Endothelial cell of umbilical vein (primary cell): ENCODE results near the gene LCN15. TPM values are rescaled to one million over a fixed set of nuclear protein-coding genes. Genes with fewer than 3 reads are reported as not detected.
A peak's percentile ranks its signal among the peaks of the same experiment; 100 is the strongest.
"Not testable (repeated sequence)": the region's sequence is repeated elsewhere in the genome, so short reads cannot be mapped to it uniquely, and the experiment has no call there.

Experiments used
- BruUV-seq: library from RNA; stranded (reverse); fragments of 400-500 nt; replicated peaks from 2 replicates; lab custom pipeline; 2021; lab: Mats Ljungman, UMichigan
- CTCF ChIA-PET: fragments of 300-600, 350-600 bp; sonication (Branson Sonifier 250); formaldehyde crosslinking; loops from one replicate; lab custom pipeline; 2021; ENCODE audit warnings: antibody characterized with exemption, inconsistent platforms; lab: Charles Lee
- POLR2A ChIA-PET: fragments of 300-600, 350-600 bp; sonication (Branson Sonifier 250); formaldehyde crosslinking; loops from one replicate; lab custom pipeline; 2021; ENCODE audit warnings: antibody characterized with exemption, inconsistent platforms; lab: Charles Lee
- DNase-seq: peaks from one replicate; pipeline ENCODE4 v3.0.0-alpha.2; 2011; ENCODE audit warnings: low read depth, low spot score
- FAIRE-seq: peaks from 2 replicates; lab custom pipeline; 2011; peaks lifted over from hg19 to GRCh38; lab: Jason Lieb, UNC
- H2AFZ ChIP-seq: 2 replicates; pipeline ENCODE4 v1.6.0; 2012; ENCODE audit warnings: low read depth, low read length, control low read depth, inconsistent platforms
- H3K27ac ChIP-seq: 2 replicates; pipeline ENCODE4 v1.5.1; 2011; ENCODE audit warnings: low read depth, mild to moderate bottlenecking, control low read depth, low read length, moderate library complexity; ENCODE audit not compliant: insufficient read depth
- H3K27me3 ChIP-seq, 2 experiments: 2 replicates each; pipeline versions ENCODE4 v1.6.0 to v1.6.1; 2011; ENCODE audit warnings: low read length in 2 of 2, mixed read lengths in 1 of 2; ENCODE audit not compliant: control insufficient read depth in 2 of 2, insufficient read depth in 2 of 2
- H3K36me3 ChIP-seq, 2 experiments: 2 replicates in 1 of 2; 3 replicates in 1 of 2; pipeline ENCODE4 v1.5.1; 2011; ENCODE audit warnings: low read length in 2 of 2, mild to moderate bottlenecking in 1 of 2, moderate library complexity in 1 of 2; ENCODE audit not compliant: control insufficient read depth in 2 of 2, insufficient read depth in 2 of 2; ENCODE audit errors: extremely low read depth in 1 of 2
- H3K4me1 ChIP-seq: 3 replicates; pipeline ENCODE4 v1.5.1; 2011; ENCODE audit warnings: mild to moderate bottlenecking, low read length; ENCODE audit not compliant: control insufficient read depth, insufficient read depth; ENCODE audit errors: extremely low read depth
- H3K4me2 ChIP-seq: 2 replicates; pipeline ENCODE4 v1.6.1; 2011; ENCODE audit warnings: low read length, control low read depth, mixed read lengths; ENCODE audit not compliant: insufficient read depth
- H3K4me3 ChIP-seq, 3 experiments: fragments of 200-600 bp in 1 of 3; sonication (generic), shearing (Covaris generic) in 1 of 3; replicated peaks in 1 of 3; 2 replicates each; pipeline ENCODE4 v1.5.1; 2011 to 2016; ENCODE audit warnings: control low read depth in 3 of 3, low read length in 3 of 3, mild to moderate bottlenecking in 2 of 3, inconsistent platforms in 1 of 3, low read depth in 1 of 3, moderate library complexity in 1 of 3; ENCODE audit not compliant: insufficient read depth in 1 of 3
- H3K79me2 ChIP-seq: 2 replicates; pipeline ENCODE4 v1.6.0; 2012; ENCODE audit warnings: low read length, inconsistent platforms; ENCODE audit not compliant: control insufficient read depth, insufficient read depth
- H3K9ac ChIP-seq: replicated peaks from 2 replicates; pipeline ENCODE3; 2011; ENCODE audit warnings: low read length, control low read depth; ENCODE audit not compliant: insufficient read depth; ENCODE audit errors: extremely low read depth
- H3K9me1 ChIP-seq: replicated peaks from 3 replicates; pipeline ENCODE4 v1.6.0; 2011; ENCODE audit warnings: mild to moderate bottlenecking, low read length; ENCODE audit not compliant: control insufficient read depth, insufficient read depth; ENCODE audit errors: extremely low read depth
- H3K9me3 ChIP-seq: replicated peaks from 2 replicates; pipeline ENCODE4 v1.5.1; 2012; ENCODE audit warnings: low read length, inconsistent platforms; ENCODE audit not compliant: control insufficient read depth, insufficient read depth
- H4K20me1 ChIP-seq: replicated peaks from 2 replicates; pipeline ENCODE3; 2011; ENCODE audit warnings: mild to moderate bottlenecking, low read length; ENCODE audit not compliant: control insufficient read depth, insufficient read depth; ENCODE audit errors: extremely low read depth
- EZH2 ChIP-seq: IDR thresholded peaks from 2 replicates; pipeline ENCODE4 v1.6.1; 2012; ENCODE audit warnings: borderline replicate concordance, low read depth, mild to moderate bottlenecking, moderate library complexity, low read length, inconsistent platforms; ENCODE audit not compliant: severe bottlenecking
- FOS ChIP-seq: IDR thresholded peaks from 2 replicates; pipeline ENCODE4 v1.6.1; 2011; ENCODE audit warnings: mild to moderate bottlenecking, low read length, moderate library complexity, borderline replicate concordance; ENCODE audit not compliant: insufficient read depth
- GATA2 ChIP-seq: IDR thresholded peaks from 2 replicates; pipeline ENCODE4 v1.7.0; 2011; ENCODE audit warnings: low read depth, mild to moderate bottlenecking, moderate library complexity, mixed read lengths, low read length; ENCODE audit not compliant: insufficient read length, insufficient read depth
- JUN ChIP-seq: IDR thresholded peaks from 2 replicates; pipeline ENCODE4 v1.6.1; 2011; ENCODE audit warnings: borderline replicate concordance, low read depth; ENCODE audit not compliant: insufficient read length, insufficient read depth
- MYC ChIP-seq: IDR thresholded peaks from one replicate; pipeline ENCODE4 v1.6.1; 2011; ENCODE audit warnings: mild to moderate bottlenecking, low read depth, low read length
- POLR2A ChIP-seq: IDR thresholded peaks from 2 replicates; pipeline ENCODE4 v1.6.1; 2012; ENCODE audit warnings: low read depth, mild to moderate bottlenecking, control low read depth, low read length
- POLR2AphosphoS5 ChIP-seq: IDR thresholded peaks from 2 replicates; pipeline ENCODE4 v1.6.1; 2012; ENCODE audit warnings: low read depth, mild to moderate bottlenecking, control low read depth, low read length, moderate library complexity; ENCODE audit not compliant: insufficient read depth
- dilution Hi-C: fragments of 300-500 bp; cut with MboI; formaldehyde crosslinking; loops from one replicate; pipeline ENCODE4 v1.15.0; 2019; ENCODE audit warnings: low sequenced_read_pairs; ENCODE audit not compliant: extremely low pct_ligation_motif_present
- intact Hi-C: fragments of 100-400 bp; cut with micrococcal nuclease; formaldehyde crosslinking; loops from one replicate; pipeline ENCODE4 v1.10.0; 2022
- polyA plus RNA-seq, 4 experiments: library from polyadenylated mRNA; depleted of rRNA in 3 of 4; stranded (reverse) in 3 of 4; unstranded in 1 of 4; fragments of >200 nt; gene quantifications; 2 replicates each; pipeline versions ENCODE4 v1.2.1 to v1.2.3, GENCODE V29; 2011 to 2012; ENCODE audit warnings: missing spikeins in 1 of 4
- total RNA-seq: library from RNA; stranded (reverse); gene quantifications from 2 replicates; pipeline ENCODE4 v1.2.3, GENCODE V29; 2021
- TF ChIP-seq, protein P1 (sequence below), 2 donors: IDR thresholded peaks; 1 replicate in 1 of 2; 2 replicates in 1 of 2; pipeline ENCODE4 v1.5.1; 2011; ENCODE audit warnings: low read length in 2 of 2, mild to moderate bottlenecking in 2 of 2, moderate library complexity in 2 of 2, control low read depth in 1 of 2, inconsistent platforms in 1 of 2, low read depth in 1 of 2; ENCODE audit not compliant: insufficient read depth in 1 of 2; ENCODE audit errors: extremely low read depth in 1 of 2
- TF ChIP-seq, protein P2 (sequence below): IDR thresholded peaks from 2 replicates; pipeline ENCODE4 v1.6.1; 2011; ENCODE audit not compliant: insufficient read depth, insufficient read length

Gene LCN15
- total and polyA plus RNA-seq, 2 donors (not counting 3 experiments of a cell fraction or from before 2014, with no cell fraction given), result not detected

DNA sequence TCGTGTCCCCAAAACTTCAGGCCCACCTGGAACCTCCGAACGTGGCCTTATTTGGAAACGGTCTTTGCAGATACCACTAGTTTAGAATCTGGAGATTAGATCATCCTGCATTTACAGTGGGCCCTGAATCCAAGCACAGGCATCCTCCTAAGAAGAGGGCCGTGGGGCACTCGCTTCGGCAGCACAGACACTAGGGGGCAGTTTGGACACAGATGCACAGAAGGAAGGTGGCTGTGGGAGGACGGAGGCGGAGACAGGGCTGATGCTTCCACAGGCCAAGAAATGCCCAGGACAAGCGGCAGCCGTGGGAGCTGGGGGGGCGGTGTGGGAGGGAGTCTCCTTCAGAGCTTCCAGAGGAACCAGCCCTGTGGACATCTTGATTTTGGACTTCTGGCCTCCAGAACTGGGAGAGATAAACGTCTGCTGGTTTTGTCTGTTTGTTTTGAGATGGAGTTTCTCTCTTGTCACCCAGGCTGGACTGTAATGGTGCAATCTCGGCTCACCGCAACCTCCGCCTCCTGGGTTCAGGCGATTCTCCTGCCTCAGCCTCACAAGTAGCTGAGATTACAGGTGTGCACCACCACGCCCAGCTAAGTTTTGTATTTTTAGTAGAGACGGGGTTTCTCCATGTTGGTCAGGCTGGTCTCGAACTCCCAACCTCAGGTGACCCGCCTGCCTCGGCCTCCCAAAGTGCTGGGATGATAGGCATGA lies 3.3 kb downstream of the LCN15 start:
- H3K4me1 ChIP-seq, H3K9ac ChIP-seq, H3K36me3 ChIP-seq, BruUV-seq, POLR2A ChIA-PET, H3K27ac ChIP-seq, H2AFZ ChIP-seq, H3K4me2 ChIP-seq, H4K20me1 ChIP-seq, H3K27me3 ChIP-seq, intact Hi-C loops, dilution Hi-C loops, H3K4me3 ChIP-seq, H3K9me1 ChIP-seq, H3K9me3 ChIP-seq, H3K79me2 ChIP-seq: not testable (repeated sequence)
- CTCF ChIA-PET, result interaction anchor here (0.6 to 2.1 kb wide), 5 partner anchors 11 to 268 kb away, joined by 3 to 7 read pairs (median 3); no protein-coding TSS in a partner anchor
- TF ChIP-seq, protein P1, sequence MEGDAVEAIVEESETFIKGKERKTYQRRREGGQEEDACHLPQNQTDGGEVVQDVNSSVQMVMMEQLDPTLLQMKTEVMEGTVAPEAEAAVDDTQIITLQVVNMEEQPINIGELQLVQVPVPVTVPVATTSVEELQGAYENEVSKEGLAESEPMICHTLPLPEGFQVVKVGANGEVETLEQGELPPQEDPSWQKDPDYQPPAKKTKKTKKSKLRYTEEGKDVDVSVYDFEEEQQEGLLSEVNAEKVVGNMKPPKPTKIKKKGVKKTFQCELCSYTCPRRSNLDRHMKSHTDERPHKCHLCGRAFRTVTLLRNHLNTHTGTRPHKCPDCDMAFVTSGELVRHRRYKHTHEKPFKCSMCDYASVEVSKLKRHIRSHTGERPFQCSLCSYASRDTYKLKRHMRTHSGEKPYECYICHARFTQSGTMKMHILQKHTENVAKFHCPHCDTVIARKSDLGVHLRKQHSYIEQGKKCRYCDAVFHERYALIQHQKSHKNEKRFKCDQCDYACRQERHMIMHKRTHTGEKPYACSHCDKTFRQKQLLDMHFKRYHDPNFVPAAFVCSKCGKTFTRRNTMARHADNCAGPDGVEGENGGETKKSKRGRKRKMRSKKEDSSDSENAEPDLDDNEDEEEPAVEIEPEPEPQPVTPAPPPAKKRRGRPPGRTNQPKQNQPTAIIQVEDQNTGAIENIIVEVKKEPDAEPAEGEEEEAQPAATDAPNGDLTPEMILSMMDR (IDR thresholded peaks at IDR 0.05; ENCODE audit: extremely low read depth in 1 of 2, insufficient read depth in 1 of 2, low read depth in 1 of 2, low read length in 2 of 2), result peak; percentile 59 to 81
- DNase-seq (peak; percentile 57), FAIRE-seq (peak; percentile 85)

DNA sequence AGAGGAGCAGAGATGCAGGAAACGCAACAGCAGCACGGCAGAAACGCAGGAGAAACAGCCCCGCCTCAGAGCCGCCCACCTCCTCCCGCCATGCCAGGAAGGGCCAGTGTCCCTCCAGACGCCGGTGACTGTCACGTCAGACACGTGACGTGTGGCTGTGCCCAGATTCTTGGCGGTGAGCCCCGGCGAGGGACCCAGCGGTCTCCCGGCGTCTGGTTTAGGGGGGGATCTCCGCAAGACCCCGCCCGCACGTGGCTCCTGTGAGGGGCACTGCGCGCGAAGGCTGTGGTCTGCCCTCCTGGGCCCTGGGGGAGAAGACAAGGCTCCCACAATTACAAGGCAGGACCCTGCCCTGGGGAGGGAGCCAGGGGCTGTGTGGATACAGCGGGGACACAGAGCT lies 3.9 kb downstream of the LCN15 start:
- no peak overlapping the region for H2AFZ ChIP-seq
- H3K36me3 ChIP-seq, result no peaks in the 10 kb centered on the region
- H3K9ac ChIP-seq, result no peak overlapping the region
- BruUV-seq, result no TSS peak
- TF ChIP-seq, protein P1 (IDR thresholded peaks at IDR 0.05; ENCODE audit: extremely low read depth in 1 of 2, insufficient read depth in 1 of 2, low read depth in 1 of 2, low read length in 2 of 2), result no peak
- TF ChIP-seq POLR2AphosphoS5 (no peak), JUN (no peak), FOS (no peak), POLR2A (no peak), EZH2 (no peak), GATA2 (no peak), MYC (no peak)
- TF ChIP-seq, protein P2, sequence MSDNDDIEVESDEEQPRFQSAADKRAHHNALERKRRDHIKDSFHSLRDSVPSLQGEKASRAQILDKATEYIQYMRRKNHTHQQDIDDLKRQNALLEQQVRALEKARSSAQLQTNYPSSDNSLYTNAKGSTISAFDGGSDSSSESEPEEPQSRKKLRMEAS, result no peak
- no peaks in the 10 kb centered on the region for H3K79me2 ChIP-seq
- ChIA-PET CTCF (interaction anchor here (0.9 to 2.1 kb wide), 4 partner anchors 10 to 269 kb away, joined by 3 to 7 read pairs (median 4); partner anchors contain the start of genes LCN10 and TMEM141), POLR2A (no interaction called here)
- H3K27ac ChIP-seq, result no peak overlapping the region
- FAIRE-seq (no peak), DNase-seq (no peak)
- H3K4me1 ChIP-seq, result no peaks in the 10 kb centered on the region
- no peaks in the 10 kb centered on the region for H3K9me1 ChIP-seq
- H3K27me3 ChIP-seq, result no peaks in the 10 kb centered on the region
- intact Hi-C loops, result no loop called here
- H3K4me2 ChIP-seq, result no peak overlapping the region
- no peaks in the 10 kb centered on the region for H3K9me3 ChIP-seq
- H4K20me1 ChIP-seq, result no peaks in the 10 kb centered on the region
- H3K4me3 ChIP-seq, result no peak overlapping the region
- dilution Hi-C loops, result no loop called here
